Measurements from ENCODE around the gene PRDM2.

DNA sequence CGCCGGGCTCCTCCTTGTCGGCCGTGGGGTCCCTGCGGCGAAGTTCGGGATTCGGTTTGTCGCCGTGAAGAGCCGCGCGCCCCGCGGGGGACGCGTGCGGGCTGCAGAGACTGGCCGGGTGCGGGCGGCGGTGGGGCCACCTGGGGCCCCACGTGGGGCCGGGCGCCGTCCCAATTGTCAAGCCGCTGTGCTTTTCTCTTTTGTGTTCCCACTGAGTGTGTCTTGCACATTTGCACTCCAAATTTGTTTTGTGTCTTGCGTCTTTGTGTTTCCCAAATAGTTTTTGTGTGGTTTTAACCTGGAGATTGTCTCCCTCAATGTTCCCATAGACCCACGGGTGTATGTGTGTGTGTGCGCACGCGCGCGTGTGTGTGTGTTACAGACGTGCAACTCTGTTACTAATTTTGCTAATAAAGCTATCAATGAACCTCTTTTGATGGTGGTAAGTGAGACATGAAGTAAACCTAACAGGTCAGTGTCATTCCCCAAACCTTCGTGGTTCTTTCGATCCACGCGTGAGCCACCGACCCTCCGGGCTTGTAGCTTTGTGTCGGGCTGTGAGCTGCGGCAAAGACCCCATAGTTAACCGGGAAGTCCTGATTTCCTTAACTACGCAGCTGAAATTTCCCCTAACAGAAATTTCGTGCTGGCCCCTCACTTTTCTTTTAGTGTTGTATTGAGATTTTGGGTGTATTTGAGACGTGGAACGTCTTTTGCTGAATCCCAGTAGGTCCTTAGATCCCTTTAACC lies 708 bp downstream of the PRDM2 start:
- TF ChIP-seq, protein P1, sequence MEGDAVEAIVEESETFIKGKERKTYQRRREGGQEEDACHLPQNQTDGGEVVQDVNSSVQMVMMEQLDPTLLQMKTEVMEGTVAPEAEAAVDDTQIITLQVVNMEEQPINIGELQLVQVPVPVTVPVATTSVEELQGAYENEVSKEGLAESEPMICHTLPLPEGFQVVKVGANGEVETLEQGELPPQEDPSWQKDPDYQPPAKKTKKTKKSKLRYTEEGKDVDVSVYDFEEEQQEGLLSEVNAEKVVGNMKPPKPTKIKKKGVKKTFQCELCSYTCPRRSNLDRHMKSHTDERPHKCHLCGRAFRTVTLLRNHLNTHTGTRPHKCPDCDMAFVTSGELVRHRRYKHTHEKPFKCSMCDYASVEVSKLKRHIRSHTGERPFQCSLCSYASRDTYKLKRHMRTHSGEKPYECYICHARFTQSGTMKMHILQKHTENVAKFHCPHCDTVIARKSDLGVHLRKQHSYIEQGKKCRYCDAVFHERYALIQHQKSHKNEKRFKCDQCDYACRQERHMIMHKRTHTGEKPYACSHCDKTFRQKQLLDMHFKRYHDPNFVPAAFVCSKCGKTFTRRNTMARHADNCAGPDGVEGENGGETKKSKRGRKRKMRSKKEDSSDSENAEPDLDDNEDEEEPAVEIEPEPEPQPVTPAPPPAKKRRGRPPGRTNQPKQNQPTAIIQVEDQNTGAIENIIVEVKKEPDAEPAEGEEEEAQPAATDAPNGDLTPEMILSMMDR (IDR thresholded peaks at IDR 0.05; ENCODE audit: insufficient read depth, low read length, poor library complexity, severe bottlenecking), result no peak
- TF ChIP-seq EZH2phosphoT487 (conservative IDR thresholded peaks at IDR 0.05; ENCODE audit: low read length), result no peak

Data from SU-DHL-6 (cell line).